BE2C (cell line): ENCODE measurements around the gene DDX49.

Source experiments
- DNase-seq: peaks from one replicate; pipeline ENCODE4 v3.0.0-alpha.2; 2020
- H3K27me3 ChIP-seq: fragments of 250-450 bp; sonication (Bioruptor Pico); 2 replicates; pipeline ENCODE4 v1.5.1; 2020; ENCODE audit warnings: mild to moderate bottlenecking
- H3K36me3 ChIP-seq: fragments of 250-450 bp; sonication (Bioruptor Pico); 2 replicates; pipeline ENCODE4 v1.5.1; 2020; ENCODE audit warnings: mild to moderate bottlenecking
- H3K4me1 ChIP-seq: fragments of 250-450 bp; sonication (Bioruptor Pico); 2 replicates; pipeline ENCODE4 v1.5.1; 2020
- H3K4me3 ChIP-seq: 2 replicates; pipeline ENCODE4 v1.5.1; 2011; ENCODE audit warnings: low read depth, low read length
- H3K9me3 ChIP-seq: fragments of 250-450 bp; sonication (Bioruptor Pico); 2 replicates; pipeline ENCODE4 v1.5.1; 2020
- TF ChIP-seq, protein P1 (sequence below): IDR thresholded peaks from 2 replicates; pipeline ENCODE4 v1.5.1; 2012; ENCODE audit warnings: mild to moderate bottlenecking, low read depth, low read length

Gene DDX49

DNA sequence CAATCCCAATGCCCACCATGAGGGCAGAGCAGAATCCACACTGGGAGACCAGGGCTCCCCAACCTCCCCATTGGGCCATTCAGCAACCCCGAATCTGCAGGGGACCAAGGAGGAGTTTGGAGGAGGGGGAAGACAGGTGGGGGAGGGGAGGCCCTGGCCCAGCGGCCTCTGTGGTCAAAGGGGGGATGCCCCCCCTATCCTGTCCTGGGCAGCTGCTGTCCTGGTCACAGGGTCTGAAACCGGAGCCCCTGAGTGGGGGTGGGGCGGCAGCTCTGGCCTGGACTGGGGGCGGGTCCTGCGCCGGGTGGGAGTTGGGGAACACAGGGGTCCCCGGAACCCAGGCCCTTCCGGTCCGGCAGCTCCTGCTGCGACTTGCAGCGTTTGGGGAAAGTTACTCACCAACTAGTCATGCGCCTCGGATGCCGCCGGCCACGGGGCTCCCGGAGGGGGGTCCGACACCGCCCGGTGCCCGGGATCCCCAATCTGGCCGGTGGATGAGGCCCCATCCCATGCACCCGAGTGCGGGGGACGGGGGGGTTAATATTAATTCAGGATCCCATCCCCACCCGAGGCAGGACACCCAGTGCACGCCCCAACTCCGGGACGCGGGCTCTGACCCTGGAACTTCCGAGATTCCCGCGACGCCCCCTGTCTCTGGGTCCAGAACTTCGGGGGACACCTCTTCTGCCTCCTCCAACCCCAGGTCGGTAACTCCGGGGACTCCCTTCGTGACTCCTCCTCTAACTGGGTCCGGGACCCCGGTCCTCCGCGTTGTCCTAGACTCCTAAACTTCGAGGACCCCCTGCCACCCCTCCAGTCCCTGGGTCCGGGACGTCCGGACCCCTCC is 20.6 kb downstream of the DDX49 start:
- no peaks in the 10 kb centered on the region; the same call in 1 of the 2 replicates for H3K4me1 ChIP-seq
- H3K4me3 ChIP-seq = no peak overlapping the region; the same call in 1 of the 2 replicates
- H3K36me3 ChIP-seq = no peaks in the 10 kb centered on the region
- TF ChIP-seq, protein P1, sequence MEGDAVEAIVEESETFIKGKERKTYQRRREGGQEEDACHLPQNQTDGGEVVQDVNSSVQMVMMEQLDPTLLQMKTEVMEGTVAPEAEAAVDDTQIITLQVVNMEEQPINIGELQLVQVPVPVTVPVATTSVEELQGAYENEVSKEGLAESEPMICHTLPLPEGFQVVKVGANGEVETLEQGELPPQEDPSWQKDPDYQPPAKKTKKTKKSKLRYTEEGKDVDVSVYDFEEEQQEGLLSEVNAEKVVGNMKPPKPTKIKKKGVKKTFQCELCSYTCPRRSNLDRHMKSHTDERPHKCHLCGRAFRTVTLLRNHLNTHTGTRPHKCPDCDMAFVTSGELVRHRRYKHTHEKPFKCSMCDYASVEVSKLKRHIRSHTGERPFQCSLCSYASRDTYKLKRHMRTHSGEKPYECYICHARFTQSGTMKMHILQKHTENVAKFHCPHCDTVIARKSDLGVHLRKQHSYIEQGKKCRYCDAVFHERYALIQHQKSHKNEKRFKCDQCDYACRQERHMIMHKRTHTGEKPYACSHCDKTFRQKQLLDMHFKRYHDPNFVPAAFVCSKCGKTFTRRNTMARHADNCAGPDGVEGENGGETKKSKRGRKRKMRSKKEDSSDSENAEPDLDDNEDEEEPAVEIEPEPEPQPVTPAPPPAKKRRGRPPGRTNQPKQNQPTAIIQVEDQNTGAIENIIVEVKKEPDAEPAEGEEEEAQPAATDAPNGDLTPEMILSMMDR = no peak
- no peaks in the 10 kb centered on the region for H3K9me3 ChIP-seq
- DNase-seq = no peak
- peaks cover 19% of the 10 kb centered on the region for H3K27me3 ChIP-seq

DNA sequence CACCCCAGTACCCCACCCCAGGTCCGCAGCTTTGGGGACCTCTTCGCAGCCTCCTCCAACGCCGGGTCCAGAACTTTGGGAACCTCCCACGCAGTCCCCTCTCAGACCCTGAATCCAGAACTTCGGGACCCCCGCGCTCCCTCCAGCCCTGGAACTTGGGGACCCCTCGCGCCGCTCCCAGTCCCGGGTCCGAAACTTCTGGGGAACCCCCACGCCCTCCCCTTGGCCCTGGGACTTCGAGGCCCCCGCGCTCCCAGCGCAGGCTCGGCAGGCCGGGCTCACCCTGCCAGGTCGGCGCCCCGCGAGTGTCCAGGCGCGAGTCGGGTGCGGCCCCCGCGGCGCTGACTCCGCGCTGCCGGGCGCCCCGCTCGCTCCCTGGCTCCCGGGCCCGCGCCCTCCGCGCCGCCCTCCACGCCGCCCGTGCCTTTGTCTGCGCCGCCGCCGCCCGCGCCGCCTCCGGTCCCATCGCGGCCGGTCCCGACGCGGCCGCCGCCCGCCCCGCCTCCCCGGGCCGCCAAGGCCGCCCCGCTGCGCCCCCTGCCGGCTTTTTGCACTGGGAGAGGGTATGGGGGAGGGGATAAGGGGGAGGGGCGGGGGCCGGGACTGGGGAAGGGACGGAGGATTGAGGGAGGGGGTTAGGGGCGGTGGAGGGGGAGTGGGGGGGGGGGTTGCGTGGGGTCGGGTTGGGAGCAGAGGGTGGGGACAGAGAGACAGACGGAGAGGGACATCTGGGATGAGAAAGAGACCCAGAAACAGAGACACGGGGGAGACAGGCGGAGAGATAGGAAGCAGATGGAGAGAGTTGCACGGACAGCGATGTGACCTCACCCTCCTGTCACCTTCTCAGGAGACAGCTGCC is 21.5 kb downstream of the DDX49 start, which contains the start of gene HOMER3:
TSS of gene HOMER3 (minus strand) at position 449 of the 859 bp plus-strand sequence. CDS start 2,235 bp downstream, outside the sequence.
- TF ChIP-seq, protein P1 = no peak
- Histone ChIP-seq H3K4me3 (peak within 1 kb of the TSS; percentile 28), H3K27me3 (peaks cover 19% of the 10 kb centered on the region), H3K36me3 (no peaks in the 10 kb centered on the region), H3K9me3 (no peaks in the 10 kb centered on the region), H3K4me1 (no peaks in the 10 kb centered on the region; the same call in 1 of the 2 replicates)
- DNase-seq = peak; percentile 87

DNA sequence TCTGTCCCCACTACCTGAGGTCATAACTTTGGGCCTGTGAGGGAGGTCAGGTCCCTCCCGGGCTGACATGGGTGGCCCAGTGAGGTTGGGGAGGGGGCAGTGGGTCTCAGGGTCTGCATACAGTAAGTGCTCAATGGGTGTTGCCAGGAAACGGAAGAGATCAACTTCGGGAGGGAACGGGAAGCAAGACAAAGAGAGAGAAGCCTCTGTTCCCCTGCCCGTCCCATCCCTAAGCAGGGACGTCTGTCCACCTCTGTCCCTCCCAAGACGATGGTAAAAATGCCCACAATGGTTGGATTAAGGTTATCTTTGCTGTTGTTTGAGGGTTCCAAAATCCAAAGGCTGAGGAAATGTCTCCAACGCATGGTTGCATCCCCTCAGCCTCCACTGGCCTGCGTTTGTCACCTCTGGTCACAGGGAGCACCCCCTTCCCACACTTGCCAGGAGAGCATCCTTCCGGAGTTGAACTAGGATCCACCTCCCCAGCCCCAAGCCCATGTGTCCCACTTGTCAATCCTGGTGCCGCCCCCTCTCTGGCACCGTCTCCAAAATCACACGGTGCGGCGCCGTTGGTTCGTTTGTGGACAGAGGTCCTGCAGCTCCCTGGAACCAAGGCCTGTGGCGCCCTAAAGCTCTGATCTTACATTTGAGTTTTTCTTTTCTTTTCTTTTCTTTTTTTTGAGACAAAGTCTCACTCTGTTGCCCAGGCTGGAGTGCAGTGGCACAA is 22.3 kb downstream of the DDX49 start:
- Histone ChIP-seq H3K4me3 (no peak overlapping the region), H3K4me1 (no peaks in the 10 kb centered on the region; the same call in 1 of the 2 replicates), H3K9me3 (no peaks in the 10 kb centered on the region), H3K27me3 (peaks cover 19% of the 10 kb centered on the region), H3K36me3 (no peaks in the 10 kb centered on the region)
- DNase-seq = no peak
- TF ChIP-seq, protein P1 = no peak

DNA sequence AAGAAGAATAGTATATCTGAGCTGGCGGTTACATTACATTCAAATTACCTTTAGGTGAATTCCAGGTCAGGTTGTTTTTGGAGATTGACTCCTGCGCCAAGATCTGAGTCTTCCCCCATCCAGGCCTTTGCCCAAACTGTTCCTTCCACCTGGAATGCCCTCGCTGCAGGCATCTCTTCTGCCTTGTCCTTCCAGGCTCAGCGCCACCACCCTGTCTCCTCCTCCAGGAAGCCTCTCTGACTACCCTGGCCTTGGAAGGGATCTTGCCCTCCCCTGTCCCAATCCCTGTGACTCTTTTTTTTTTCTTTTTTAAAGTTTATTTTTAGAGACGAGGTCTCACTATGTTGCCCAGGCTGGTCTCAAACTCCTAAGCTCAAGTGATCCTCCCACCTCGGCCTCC is 23.2 kb downstream of the DDX49 start:
- Histone ChIP-seq H3K4me1 (no peaks in the 10 kb centered on the region; the same call in 1 of the 2 replicates), H3K36me3 (no peaks in the 10 kb centered on the region), H3K9me3 (no peaks in the 10 kb centered on the region), H3K4me3 (no peak overlapping the region), H3K27me3 (peaks cover 19% of the 10 kb centered on the region)
- TF ChIP-seq, protein P1 = no peak
- no peak for DNase-seq

DNA sequence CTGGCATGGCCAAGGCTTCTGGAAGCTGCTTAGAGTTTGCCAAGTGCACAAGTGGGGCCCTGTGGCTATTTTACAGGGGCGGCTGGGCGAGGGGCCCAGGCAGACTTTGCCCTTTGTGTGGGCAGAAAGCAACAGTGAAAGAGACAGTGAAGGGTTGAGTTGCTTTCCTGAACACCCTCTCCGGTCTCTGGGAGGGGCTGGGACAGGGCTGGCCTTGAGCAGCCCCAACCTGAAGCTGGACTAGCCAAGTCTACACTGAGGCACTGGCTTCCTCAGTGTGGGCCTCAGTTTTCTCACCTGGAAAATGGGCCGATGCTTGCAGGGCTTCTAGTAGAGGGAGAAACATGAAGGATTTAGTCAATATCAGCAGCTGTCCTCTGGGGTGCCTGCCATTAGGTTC is 23.9 kb downstream of the DDX49 start:
- Histone ChIP-seq H3K4me1 (no peaks in the 10 kb centered on the region; the same call in 1 of the 2 replicates), H3K4me3 (no peak overlapping the region), H3K9me3 (no peaks in the 10 kb centered on the region), H3K27me3 (peaks cover 19% of the 10 kb centered on the region), H3K36me3 (no peaks in the 10 kb centered on the region)
- DNase-seq = no peak
- TF ChIP-seq, protein P1 = no peak
